MM.1S (cell line): ENCODE data around the gene RAB1B.

ENCODE experiments used
- CTCF ChIP-seq: fragments of 300-600 bp; sonication (generic); IDR thresholded peaks from 2 replicates; pipeline ENCODE4 v1.5.1; 2016; ENCODE audit warnings: antibody characterized with exemption, low read length, mixed read lengths
- EZH2 ChIP-seq: fragments of 300-600 bp; sonication (generic); optimal IDR thresholded peaks from 2 replicates; pipeline ENCODE3; 2017; ENCODE audit warnings: low read depth, mild to moderate bottlenecking, antibody characterized with exemption, low read length, mixed read lengths
- EZH2phosphoT487 ChIP-seq: fragments of 300-600 bp; sonication (generic); IDR thresholded peaks from 2 replicates; pipeline ENCODE4 v1.6.1; 2018; ENCODE audit warnings: antibody characterized with exemption, low read length

- TF ChIP-seq CTCF (no peak), EZH2 (no peak), EZH2phosphoT487 (no peak)
Observed at GRCh38 chr11:66293352-66293751, 24.9 kb downstream of the RAB1B start.
